ENCODE results near the gene DMRT2.

- TF ChIP-seq EZH2 (IDR thresholded peaks at IDR 0.05; ENCODE audit: insufficient read depth, poor library complexity, severe bottlenecking) = no peak
- no peak for TF ChIP-seq EZH2phosphoT487 (IDR thresholded peaks at IDR 0.05; ENCODE audit: insufficient read depth, low read depth)
Observed at GRCh38 chr9:1101846-1102641, 51.9 kb downstream of the DMRT2 start.
